T follicular helper cell (primary cell): ENCODE data around the gene SCUBE1.

Source experiments
- DNase-seq: peaks from one replicate; pipeline ENCODE4 v3.0.0-alpha.2; 2020; ENCODE audit warnings: low read depth

Gene SCUBE1

DNA sequence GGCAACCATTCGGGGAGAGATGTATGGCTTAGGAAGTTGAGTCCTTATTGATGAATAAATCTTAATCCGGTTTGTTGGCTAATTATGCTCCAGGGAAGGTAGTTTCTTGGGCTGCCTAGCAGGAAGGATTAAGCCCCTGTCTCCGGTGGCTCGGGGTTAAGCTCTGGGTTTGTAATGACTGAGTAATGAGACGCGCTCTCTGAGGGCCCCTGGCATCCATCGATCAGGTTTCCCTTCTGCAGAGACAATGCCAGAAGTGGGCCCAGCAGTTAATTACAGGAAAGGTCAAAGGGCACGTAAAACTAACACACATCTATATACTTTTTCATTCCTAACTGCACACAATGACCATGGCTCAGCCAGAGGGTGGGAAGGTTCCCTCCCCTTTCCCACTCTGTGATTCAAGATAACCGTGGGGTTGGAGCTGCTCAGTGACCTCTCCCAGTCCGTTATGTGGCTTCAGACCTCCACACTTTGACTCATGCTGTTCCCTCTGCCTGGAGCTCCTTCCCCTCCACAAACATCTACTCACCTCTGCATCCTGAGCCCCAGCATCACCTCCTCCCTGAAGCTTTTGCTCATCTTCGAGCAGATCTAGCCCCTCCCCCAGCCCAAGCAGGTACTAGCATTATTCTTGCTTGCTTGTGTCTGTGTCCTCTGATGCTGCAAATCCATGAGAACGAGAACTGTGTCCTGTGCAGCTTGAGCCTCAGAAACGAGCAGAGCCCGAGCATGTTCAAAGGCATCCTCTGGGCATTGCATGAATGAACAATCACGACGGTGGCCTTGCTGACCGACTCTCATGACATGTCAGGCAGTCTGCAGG lies 16.6 kb downstream of the SCUBE1 start:
- no peak for DNase-seq

DNA sequence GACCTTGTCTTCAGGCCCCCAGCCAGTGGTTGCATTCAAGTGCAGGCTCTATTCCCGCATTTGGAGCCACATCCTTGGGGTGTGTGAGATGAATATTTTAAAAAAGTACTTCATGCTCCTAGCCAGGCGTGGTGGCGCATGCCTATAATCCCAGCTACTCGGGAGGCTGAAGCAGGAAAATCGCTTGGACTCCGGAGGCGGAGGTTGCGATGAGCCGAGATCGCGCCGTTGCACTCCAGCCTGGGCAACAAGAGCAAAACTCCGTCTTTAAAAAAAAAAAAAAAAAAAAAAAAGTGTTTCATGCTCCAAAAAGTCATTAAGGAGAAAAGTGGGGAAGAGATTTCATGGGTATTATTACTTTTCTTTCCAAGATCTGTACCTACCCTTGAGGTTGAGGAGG lies 18.0 kb downstream of the SCUBE1 start:
- DNase-seq, result no peak

DNA sequence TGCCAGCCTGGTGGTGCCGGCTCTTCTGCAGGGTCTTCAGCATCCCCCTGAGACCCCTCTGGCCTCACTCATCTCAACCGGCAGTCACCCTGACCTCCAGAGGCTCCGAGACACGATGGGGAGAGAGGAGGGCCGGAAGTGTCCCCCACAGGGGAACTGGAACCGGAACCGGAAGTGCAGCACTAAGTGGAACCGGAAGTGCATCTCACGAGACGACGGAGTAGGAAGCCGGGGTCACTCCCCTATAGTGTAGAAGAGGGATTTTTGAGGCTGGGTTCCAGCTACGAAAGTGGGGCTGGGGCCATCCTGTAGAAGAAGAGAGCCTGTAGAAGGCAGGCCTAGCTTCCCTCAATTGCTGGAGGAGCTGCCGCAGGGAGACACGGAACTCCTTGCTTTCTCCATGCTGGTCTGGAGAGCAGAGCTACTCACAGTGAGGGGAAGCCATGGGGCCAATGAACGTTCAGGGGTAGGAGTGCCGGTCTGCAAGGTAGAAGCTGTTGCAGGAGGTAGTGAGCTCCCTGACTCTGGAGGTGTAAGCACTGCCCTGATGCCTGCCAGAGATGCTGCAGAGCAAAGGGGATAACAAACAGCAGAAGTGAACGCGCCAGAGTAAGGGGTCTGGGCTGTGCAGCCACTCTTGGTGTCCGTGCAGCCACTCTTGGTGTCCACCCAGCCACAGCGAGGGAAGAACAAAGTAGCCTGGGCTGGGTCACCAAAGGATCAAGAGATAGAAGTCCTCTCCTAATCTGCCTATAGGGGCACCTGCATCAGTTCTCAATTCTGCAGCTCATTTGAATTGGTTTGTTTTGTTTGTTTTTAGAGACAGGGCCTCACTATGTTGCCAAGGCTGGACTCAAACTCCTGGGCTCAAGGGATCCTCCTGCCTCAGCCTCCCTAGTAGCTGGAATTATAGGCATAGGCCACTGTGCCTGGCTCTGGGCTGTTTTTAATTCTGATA lies 21.9 kb downstream of the SCUBE1 start:
- no peak for DNase-seq

DNA sequence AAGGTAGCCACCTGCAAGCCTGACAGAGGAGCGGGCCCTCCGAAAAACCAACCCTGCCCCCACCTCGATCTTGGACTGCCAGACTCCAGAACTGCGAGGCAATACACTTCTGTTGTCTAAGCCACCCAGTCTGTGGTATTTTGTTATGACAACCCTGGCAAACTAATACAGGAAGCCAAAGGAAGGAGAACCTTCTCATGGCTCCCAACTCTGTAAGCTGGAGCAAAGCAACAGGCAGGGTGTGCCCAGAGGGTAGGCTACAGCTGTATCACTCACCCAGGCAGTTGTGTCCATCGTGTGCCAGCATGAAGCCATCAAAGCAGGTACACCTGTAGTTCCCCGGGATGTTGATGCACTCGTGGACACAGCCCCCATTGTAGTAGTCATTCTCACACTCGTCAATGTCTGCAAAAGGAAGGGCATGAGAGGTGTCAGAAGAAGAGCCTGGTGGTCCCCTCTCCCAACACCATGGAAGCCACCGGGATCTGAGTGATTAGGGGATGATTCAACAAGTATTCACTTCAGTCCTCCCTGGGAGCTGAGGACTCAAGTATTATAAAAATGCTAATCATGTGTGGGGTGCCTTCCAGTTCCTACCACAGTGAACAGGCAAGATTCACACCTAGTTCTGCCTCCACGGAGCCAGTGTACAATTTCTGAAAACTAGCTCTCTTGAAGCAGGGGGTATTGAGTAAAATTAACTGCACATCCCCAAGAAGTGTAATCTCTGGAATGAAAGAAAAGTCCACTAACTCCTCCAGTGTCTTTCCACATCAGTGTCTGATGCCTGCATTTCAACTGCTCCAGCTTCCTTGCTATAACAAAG lies 23.3 kb downstream of the SCUBE1 start:
- DNase-seq, result no peak

DNA sequence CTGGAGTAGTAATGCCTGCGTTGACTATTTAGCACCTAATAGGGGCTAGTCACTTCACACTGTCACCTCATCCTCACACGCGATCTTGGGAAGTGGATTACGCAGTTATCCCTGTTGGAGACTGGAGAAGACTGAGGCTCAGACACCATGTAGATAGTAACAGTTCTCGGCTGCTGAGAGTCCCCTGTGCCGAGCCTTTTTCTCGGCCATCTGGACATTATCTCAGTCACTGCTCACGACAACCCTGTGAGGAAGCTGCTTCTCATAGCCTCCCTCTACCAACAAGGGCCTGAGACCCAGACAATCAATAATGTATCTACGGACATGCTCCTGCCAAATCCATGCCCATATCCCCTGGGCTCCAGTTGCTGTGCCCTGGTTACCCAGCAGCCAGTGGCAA lies 25.9 kb downstream of the SCUBE1 start:
- DNase-seq, result no peak

DNA sequence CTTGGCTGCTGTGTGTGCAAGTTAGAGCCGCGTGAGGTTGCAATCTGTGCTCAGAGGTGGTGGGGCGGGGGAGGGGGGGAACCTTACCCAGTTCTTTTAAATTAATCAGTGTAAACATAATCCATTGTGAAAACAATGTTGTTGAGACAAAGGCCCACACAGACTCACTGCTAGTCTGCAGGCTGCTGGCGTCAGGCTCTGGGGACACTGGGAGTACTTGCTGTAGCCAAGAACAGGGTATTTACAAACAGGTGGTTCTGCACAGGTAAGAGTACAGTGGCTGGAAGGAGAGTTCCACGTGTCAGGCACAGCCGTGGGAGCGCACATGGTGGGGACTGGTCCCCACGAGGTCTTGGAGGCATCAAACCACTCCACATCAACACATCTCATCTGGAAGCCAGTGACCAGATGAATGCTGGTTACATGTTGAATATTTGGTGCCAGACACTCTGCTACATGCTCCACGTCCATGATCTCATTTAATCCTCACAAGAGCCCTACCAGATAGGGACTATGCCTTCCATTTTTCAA lies 27.4 kb downstream of the SCUBE1 start:
- DNase-seq, result no peak

DNA sequence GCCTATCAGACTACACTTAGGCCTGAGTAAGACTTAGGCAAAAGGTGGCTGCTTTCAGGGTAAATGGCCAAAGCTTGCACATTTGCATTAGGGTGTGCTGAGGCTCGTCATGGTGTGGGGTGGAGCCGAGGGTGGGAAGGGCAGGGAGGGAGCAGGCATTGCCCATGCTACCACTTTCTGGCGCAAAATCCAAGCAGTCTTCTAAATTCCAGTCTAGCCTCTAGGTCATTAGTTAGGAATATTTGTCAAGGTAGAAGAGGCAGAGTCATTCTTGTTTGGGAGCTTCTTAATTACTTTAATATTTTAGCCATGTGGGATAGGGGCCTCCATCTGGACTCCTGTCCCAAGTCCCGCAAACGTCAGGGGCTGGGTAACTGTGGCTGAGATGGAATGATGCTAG lies 28.6 kb downstream of the SCUBE1 start:
- no peak for DNase-seq

DNA sequence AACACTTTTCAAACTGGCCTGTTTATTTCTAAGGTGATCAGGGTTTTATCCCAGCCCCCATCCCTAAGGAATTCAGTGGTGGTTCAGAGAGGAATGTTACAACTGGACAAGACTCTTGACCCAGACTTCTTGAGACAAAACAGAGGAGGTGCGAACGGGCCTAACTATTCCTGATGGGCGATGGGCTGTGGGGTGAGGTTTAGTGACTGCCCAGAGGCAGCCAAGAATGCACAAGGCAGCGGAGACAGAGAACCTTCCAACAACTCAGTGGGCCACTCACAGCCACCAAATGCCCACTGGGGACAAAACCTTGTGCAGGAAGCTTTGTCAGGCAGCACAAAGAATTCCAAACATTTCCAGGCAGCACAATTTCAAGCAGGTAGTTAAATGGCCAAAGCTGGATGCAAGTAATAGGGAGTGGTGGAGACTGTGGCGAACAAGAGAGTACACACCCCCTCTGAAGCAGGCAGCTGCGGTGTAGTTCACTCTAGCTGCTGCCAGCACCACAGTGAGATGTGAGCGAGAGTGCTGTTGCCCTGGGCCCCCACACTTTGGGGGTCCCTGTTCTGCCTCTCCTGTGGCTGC lies 29.2 kb downstream of the SCUBE1 start:
- DNase-seq, result no peak

DNA sequence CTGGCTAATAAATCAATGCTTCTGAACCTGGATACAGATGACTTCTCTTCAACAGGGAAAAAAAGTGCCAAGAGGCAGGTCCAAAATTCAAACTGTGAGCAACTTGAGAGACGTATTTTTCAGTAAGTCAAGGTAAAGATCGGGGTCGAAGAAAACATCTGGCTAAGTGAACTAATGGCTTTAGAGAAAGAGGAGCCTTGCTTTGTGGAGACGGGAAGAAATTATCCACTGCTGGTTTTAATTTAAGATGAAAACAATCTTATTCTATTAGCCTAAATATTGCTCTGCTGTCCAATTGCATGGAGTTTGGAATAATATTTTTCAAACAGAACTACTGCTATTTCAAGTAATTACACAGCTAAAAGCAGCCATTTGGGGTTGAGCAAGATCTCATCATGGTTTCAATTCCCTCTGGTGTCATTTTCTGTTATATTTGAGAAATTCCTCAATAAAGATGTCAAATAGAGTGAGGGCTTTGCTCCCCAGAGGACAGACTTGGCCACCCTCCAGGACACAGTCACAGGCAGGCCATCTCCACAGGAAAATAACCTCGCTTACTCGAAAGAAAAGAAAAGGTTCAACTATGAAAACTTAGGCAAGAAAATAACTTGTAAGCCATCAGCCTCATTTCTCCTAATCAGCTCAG lies 29.8 kb downstream of the SCUBE1 start:
- no peak for DNase-seq

DNA sequence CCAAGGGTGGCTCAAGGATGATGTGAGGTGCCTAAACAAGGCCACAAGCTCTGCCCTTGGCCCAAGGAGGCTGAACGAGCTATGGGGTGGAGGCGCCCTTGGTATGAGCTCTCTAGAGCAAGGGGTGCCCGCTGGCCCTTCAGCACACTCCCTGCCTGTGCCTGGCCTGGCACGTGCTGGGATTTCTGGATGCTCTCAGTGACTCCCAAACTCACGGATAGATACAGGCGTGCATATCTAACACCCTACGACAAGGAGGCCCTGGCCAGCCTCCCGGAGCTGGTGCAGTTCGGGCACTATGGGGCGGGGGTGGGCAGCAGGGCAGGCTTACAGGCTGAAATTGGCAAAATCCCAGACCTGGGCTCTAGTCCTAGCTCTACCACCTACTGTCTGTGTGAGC lies 30.6 kb downstream of the SCUBE1 start:
- DNase-seq, result no peak

DNA sequence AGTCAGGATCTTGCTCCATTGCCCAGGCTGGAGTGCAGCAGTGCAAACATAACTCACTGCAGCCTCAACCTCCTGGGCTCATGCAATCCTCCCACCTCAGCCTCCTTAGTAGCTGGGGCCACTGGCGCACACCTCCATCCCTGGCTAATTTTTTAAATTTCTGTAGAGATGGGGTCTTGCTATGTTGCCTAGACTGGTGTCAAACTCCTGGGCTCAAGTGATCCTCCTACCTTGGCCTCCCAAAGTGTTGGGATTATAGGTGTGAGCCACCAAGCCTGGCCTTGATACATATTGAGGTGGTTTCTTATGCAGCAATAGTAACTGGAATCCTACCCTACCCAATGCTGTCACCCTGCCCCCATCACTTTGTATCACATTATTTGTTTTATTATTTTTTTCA lies 32.4 kb downstream of the SCUBE1 start:
- no peak for DNase-seq

DNA sequence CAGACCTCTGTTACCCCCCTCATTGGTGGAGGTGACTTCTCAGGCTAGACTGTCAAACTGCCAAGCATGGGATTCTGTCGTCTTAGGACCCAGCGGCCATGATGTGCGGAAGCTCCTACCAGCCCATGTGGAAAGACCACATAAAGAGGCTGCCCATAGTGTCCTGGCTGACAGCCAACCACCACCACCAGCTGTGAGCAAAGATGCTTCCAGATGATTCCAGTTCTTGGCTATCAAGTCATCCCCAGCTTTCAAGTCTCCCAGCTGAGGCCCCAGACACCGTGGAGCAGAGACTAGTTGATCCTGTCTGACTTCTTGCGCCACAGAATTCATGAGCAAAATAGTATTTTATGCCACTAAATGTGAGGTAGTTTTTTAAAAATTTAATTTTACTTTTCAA lies 32.9 kb downstream of the SCUBE1 start:
- no peak for DNase-seq

DNA sequence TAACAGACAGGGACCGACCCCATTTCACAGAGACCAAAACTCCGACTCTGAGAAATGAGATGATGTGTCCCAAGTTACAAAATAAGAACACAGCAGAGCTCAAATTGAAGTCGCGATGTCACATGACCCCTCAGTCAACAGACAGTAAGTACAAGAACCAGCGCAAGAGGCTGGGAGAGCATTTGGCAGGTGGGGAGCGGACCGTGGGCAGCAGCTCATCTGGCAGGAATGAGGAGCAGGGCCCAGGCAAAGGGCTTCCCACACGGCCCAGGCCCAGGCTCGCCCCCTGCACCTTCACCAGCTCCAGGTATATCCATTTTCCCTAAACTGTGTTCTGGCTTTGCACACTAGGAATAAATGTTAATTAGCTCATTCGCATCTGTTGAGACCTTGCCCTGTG lies 34.3 kb downstream of the SCUBE1 start:
- no peak for DNase-seq

DNA sequence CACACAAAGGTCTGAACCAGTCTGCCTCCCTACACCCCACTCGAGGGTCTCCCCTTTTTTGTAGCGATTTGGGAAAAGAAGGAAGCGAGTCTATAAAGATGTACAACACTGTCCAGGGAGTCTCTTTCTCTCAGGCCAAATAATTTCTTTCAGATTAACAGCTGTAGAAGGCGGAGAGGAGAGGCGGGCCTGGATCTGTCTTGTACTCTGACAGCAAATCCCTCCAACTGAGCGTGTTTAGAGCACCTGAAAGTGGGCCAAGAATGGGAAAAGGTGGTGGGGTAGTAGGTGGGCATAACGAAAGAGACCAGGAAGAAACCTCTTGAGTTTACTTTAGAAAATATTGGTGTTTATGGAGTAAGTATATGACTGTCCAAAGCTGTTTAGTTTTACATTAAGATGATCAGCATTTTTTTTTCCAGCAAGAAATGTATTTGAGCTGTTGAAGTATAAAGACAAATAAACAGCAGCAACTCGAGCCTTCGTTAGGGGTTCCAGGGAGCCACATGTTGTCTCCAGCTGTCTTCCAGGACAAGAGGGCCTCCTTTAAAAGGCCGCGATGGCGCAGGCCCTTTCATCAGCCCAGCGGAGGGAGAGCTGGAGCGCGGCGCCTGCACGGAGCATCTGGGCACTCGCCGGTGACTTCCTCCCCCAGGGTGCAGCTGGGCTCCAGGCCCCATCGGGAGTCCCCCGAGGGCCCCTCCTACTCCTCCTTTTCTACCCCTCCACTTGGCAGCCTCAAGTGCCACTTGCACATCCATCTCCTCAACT lies 34.9 kb downstream of the SCUBE1 start:
- no peak for DNase-seq

DNA sequence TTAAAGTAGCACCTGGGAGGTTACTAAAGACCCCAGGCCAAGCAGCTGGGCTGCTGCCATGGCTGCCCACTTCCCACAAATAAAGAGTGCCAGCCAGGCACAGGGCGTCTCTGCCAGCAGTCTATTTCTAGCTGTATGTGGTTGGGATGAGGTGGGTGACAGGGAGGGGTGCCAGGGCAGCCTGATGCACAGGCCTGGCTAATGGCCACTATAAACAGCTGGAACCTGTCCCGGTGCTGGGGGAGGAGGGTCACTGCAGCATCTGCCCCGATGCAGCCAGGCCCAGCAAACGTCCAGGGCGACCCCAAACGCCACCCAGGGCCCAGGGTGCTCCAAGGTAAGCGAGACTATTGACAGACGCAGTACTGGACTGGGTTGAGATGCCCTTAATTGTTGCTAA lies 37.4 kb downstream of the SCUBE1 start:
- no peak for DNase-seq

DNA sequence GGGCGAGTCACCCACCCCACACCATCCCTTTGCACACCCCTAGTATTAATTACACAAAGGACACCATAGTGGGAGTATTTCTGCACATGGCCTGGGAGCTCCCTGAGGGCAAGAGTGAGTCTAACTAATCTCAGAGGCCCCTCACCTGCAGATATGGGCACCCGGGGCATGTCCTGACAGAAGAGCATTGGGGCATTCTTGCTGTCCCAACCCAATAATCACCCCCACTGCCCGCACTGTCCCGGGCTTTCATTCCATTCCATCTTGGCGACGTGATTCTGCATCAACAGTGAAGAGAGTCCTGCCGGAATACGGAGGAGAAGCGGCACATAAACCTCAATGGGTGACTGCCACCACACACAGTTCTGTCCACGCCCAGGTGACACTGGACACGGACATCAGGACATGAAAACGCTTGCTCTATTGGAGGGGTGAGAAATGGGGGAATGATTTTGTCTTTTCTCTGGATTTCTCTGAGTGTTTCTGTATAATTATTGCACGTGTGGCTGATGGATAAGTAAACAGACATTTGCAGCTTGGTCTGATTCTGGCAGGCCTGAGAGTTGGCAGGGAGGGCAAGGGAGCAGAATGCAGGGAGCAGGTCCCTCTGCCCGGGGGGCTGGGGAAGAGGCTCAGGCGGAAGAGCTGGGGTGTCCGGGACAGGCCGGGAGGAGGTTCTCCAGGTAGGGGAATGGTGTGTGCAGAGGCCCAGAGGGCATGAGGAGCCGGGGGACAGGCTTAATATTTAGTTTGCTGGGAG lies 38.2 kb downstream of the SCUBE1 start:
- no peak for DNase-seq

DNA sequence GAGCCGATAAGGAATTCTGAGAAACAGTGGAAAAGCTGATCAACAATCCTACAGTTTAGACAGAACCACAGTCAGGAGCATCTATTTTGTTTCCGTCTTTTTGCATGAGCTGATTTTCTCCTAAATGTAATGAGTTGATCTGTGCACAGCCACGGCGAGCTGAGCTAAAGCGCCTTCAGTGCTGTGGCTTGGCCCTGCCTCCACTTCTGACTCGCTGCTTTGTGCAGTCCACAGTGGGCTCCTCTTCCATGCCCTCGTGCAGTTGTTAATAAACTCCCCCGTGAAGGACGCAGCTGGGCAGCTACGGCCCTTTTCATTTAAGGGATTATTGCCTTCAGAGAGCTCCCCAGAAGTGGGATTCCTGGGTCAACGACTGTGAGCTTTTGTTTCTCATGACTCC lies 39.4 kb downstream of the SCUBE1 start:
- DNase-seq, result no peak

DNA sequence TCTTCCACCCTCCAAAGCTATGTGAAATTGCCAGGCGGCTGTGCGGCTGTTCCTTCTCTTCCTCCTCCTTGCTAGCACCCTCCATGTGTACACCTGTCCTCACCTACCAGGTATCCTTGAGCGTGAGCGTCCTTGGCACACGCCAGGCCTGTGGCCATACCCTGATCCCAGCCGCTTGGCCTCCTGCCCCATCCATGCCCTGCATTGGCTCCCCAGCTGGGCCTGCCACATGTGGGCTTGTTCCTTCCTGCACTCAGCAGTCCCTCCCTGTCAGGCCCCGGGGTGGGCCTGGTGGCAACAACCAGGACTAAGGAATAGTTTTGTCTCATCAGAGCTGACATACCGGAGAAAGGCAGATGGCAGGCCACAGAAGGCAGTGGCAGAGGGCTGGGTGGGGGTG lies 40.0 kb downstream of the SCUBE1 start:
- DNase-seq, result no peak

DNA sequence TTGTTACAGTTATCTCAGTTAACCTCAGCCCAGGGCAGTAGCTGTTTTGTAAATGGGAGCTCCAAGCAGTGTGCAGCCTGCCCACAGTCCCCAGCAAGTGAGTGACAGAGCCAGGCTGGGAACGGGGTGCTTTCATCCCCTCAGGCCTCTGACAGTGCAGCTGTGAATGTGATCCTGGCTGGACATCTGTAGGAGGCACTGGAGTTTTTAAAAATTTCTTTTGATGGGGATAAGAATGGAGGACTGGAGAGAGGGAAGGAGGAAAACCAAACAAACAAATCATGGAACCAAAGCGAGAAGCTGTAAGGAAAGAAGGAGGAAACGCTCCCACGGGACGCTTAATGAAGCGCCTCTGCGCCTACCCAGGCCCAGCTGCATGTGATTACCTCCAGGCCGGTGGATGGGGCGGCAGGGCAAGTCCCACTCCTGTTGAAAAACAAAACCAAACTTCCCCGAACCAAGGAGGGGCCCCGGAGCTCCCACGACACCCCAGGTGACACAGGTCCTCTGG lies 40.6 kb downstream of the SCUBE1 start:
- DNase-seq, result no peak
